ENCODE results near the gene KLF7.
"Not testable (repeated sequence)": the region's sequence is repeated elsewhere in the genome, so short reads cannot be mapped to it uniquely, and the experiment has no call there.

Gene KLF7

DNA sequence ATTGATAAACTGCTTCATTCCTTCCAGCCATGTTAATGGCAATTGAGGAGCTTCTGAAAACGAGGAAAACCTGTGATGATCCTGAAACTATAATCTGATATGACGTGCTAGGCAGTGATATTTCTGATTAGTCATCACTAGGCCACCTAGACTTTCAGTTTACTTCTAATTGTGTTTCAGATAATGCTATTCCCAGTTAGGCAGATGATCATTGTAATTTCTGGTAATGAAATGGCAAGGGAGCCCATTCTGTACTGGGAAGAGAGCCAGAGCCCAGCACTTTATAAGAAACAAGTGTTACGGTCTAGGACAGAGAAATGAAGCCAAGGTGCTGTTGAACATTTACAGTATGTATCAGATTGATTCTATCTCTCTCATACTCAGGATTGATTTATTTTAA is 120.2 kb downstream of the KLF7 start:
- no peak overlapping the region for H3K4me3 ChIP-seq (ENCODE audit: low read length)
- no peak for TF ChIP-seq ZNF274 (IDR thresholded peaks at IDR 0.05; ENCODE audit: low read depth, low read length)

DNA sequence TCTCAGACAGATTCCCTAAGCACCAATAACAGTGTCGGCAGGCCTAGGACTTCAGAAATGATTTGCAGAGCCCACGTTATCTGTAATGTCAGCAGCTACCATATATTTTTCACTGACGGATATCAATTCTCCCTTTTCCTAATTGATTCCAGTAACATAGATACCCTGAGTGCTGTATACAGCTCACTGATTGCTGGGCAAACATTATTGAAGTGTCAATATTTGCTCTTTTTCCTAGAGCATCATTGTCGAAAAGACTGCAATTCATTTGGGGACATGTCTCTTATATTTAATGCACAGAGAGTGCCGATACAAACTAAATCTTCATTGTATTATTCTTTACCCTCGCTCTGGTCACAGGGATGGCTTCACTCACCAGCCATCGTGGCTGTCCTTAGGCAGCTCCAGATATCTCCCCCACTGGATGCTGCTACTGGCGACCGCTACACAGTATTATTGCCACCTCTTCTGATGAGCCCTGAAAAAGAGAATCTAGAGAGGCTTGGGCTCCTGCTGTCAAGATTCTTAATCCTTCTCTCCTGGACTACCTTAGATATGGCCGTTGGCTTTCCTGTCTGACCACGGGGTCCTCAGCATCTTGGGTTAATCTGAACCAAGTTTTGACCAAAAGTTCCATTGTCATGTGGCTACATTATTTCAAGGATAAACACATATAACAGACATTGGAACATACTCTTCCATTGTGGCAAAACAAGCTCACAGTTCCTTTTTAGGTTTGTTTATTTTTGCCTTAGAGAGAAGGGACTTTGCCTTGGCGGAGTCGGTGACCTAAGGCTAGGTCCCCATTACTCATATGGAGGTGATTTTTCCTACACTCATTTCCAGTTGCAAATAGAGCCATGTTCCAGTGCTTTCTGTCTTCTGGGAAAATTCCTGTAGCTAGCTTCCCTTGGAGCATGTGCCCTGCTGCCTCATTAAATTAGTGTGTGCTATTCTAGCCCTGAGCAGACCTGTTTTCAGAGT is 121.1 kb downstream of the KLF7 start:
- no peak overlapping the region for H3K4me3 ChIP-seq (ENCODE audit: low read length)
- no peak for TF ChIP-seq ZNF274 (IDR thresholded peaks at IDR 0.05; ENCODE audit: low read depth, low read length)

DNA sequence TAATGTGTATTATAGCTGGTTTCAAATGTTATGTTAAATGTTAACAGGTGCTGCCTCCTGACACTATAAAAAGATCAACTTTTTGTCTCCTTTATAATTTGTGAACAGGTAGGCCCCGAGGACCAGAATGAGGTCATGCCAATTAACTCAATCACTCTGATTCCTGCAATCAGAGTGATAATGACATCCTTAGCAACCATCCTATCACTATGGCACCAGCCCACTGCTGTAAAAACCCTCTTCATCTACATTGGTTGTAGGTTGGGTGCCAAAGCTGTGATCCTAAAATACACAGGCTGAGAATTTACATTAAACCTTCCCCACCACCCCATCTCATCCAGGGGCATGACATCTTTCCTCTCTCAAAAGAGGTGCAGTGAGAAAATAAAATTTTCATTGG is 122.9 kb downstream of the KLF7 start:
- no peak overlapping the region for H3K4me3 ChIP-seq (ENCODE audit: low read length)
- no peak for TF ChIP-seq ZNF274 (IDR thresholded peaks at IDR 0.05; ENCODE audit: low read depth, low read length)

DNA sequence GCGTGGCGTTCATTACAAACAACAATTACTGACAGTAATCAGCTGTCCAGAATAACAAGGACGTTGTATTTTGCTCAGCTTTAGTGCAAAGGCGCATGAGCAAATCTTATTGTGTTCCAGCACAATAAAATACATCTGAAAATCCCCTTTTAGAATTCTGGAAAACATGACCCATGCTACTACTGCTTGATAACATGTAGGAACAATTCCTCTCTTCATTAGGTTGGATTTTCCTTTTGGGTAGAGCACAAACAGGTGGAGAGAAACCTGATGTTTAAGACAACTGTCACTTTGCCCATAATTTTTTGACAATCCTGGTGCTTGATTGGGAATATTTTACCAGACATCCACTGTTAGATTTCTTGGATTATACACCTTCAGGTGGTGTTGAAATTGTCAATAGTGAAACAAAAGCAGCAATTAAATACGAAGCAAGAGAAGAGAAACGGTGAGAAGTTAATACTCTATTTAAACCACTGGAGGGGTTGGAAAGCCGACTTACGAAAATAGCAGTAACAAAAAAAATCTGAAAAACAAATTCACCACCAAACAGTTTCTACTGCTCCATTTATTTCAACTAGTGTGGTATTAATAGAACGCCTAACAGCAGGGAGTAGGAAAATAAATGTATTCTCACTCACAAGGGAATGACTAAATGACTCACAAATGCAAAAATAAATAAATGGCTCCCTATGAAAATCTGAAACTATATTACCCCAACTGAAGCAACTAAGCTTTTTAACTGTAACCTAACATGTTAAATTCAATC is 123.8 kb downstream of the KLF7 start:
- H3K4me3 ChIP-seq (ENCODE audit: low read length), result no peak overlapping the region
- TF ChIP-seq ZNF274 (IDR thresholded peaks at IDR 0.05; ENCODE audit: low read depth, low read length), result no peak

DNA sequence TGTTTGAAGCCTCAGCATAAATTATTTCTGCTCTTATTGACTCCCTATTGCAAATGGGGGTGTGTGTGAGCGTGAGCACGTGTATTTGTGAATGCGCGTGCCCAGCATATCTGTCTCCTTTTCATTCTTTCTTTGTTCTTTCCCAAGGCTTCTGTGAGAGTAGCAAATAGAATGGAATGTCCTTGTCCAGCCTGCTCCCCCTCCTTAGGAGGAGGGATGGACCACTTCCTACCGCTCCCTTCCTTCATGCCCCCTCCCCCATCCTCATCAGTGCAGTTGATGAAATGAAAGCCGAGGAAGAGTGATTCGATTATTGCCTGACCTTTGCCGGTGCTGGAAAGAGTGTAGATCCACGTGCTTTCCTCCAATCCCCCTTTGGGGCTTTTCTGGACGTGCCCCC is 124.5 kb downstream of the KLF7 start:
- TF ChIP-seq ZNF274 (IDR thresholded peaks at IDR 0.05; ENCODE audit: low read depth, low read length), result no peak
- no peak overlapping the region for H3K4me3 ChIP-seq (ENCODE audit: low read length)

DNA sequence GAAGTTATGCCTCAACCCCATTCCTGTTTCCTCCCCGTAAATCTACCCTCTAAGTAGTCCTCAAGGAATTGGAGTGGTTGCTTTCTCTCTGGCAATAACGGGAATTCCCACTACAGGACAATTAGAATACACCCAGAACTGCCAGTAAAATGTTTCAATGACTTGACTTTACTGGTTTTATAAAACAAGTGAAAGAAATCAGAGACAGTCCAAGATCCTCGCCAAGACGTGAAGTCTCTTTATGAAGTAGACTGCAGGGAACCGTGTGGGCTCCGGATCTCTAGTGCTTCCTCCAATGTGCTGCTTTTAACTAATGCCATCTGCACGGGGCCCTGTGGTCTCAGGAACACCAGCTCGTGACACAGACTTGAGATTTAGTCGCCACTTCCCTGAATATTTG is 125.1 kb downstream of the KLF7 start:
- H3K4me3 ChIP-seq (ENCODE audit: low read length), result no peak overlapping the region
- no peak for TF ChIP-seq ZNF274 (IDR thresholded peaks at IDR 0.05; ENCODE audit: low read depth, low read length)

DNA sequence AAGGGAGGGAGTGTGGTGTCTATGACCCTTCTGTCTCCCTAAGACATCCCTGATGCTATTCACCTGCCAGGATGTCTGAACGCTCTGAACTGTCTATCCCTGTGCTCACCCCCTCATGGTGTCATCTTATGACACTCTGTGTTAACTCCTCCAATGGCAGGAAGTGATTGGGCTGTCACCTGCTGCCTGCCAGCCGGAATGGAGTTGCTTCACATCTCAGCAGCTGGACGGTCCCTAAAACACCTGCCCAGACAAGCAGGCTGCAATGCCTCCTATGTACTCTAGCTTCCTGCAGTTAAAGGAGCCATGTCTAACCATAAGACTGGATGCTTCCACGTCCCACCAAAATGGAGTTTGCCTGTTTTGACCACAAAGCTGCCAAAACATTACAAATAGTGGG is 126.5 kb downstream of the KLF7 start:
- no peak overlapping the region for H3K4me3 ChIP-seq (ENCODE audit: low read length)
- no peak for TF ChIP-seq ZNF274 (IDR thresholded peaks at IDR 0.05; ENCODE audit: low read depth, low read length)

DNA sequence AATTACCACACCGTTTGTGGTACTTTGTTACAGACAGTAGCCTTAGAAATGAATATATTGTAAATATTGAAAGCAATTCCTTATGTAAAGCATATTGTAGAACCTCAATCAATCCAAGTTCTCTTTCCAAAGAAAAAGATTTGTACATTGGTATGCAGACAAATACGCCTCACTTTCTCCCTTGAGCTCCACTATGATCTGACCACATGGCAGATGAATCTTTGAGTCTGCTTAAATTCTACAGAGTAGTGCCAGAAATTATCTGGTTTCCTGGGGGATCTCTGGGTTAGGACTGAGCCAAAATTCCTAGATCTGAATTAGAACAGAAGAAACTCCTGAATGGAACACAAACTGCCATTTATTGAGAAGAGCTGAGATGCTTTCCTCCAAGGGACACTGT is 127.4 kb downstream of the KLF7 start:
- no peak overlapping the region for H3K4me3 ChIP-seq (ENCODE audit: low read length)
- TF ChIP-seq ZNF274 (IDR thresholded peaks at IDR 0.05; ENCODE audit: low read depth, low read length), result no peak

DNA sequence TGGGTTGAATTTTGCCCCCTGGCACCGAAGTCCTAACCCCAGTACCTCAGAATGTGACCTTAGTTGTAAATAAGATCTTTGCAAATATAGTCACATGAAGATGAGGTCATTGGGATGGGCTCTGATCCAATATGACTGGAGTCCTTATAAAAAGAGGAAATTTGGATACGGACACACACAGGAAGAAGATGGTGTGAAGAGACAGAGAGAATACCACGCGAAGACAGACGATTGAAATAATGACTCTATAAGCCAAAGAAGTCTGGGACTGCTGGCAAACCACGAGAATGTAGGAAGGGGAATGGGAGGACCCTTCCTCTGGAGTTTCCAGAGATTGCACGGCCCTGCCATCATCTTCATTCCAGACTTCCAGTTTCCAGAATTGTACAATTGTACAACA is 127.9 kb downstream of the KLF7 start:
- no peak for TF ChIP-seq ZNF274 (IDR thresholded peaks at IDR 0.05; ENCODE audit: low read depth, low read length)
- no peak overlapping the region for H3K4me3 ChIP-seq (ENCODE audit: low read length)

DNA sequence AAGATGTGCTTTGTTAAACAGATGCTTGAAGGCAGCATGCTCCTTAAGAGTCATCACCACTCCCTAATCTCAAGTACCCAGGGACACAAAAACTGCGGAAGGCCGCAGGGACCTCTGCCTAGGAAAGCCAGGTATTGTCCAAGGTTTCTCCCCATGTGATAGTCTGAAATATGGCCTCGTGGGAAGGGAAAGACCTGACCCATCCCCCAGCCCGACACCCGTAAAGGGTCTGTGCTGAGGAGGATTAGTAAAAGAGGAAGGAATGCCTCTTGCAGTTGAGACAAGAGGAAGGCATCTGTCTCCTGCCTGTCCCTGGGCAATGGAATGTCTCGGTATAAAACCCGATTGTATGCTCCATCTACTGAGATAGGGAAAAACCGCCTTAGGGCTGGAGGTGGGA is 128.7 kb downstream of the KLF7 start:
- not testable (repeated sequence) for H3K4me3 ChIP-seq (ENCODE audit: low read length)

DNA sequence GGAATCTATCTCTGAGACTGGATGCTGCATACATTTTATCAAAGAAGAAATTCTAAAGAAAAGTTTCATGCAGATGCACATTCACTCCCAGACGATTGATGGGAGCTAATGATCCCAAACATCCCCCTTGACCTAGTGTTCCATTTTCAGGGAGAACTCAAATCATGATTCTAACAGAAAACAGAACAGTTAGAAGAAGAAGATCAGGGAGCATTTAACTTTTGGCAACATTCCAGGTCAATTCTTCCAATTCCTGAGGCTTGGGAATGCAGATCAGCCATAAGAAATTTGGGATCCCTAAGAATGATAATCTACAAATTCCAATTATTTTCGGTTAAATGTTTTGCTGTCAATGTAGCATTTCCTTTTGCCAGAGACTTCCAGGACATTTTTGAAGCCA is 129.9 kb downstream of the KLF7 start:
- TF ChIP-seq ZNF274 (IDR thresholded peaks at IDR 0.05; ENCODE audit: low read depth, low read length), result no peak
- H3K4me3 ChIP-seq (ENCODE audit: low read length), result no peak overlapping the region

DNA sequence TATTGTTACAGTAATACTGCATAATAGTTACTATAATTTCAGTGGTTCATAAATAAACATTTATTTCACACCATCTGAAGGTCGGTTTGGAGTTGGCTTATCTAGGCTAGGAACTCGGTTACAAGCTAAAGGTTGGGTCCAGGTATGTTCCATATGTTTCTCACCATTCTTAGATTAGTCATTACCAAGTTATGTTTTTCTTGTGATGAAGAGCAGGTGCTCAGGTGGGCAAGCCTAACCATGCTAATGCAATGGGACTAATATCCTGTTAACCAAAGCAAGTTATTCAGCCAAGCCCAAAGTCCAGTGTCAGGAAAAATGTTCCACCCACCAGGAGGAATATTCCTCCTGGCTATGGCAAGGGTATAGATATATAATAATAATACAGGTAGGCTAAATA is 133.3 kb downstream of the KLF7 start:
- TF ChIP-seq ZNF274 (IDR thresholded peaks at IDR 0.05; ENCODE audit: low read depth, low read length), result no peak
- H3K4me3 ChIP-seq (ENCODE audit: low read length), result no peak overlapping the region

All from GM08714 (cell line).